Effector CD4-positive, alpha-beta T cell (primary cell): Measurements from ENCODE around the gene DOK1.

Experiments
- DNase-seq: peaks from one replicate; pipeline ENCODE4 v3.0.0-alpha.2; 2020

The DOK1 gene

DNA sequence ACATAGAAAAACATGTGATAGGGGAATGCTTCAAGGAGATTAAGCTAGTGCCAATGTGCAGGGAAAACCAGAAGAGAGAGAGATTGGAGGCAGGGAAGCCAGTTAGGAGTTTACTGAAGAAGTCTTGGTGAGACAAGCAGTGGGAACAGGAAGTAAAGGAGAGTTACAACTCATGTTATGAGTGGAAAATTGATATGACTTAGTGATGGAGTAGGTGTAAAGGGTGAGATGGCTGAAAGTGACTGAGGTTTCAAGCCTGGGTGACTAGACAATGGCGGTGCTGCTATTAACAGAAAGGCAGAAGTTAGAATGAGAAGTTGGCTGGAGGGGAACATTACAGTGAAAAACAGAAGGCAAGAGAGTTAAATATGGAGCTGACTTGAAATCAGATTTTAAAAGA is 16.5 kb downstream of the DOK1 start:
- no peak for DNase-seq

GRCh38 chr2:74572178-74572925 is 17.8 kb downstream of the DOK1 start:
- DNase-seq = no peak

DNA sequence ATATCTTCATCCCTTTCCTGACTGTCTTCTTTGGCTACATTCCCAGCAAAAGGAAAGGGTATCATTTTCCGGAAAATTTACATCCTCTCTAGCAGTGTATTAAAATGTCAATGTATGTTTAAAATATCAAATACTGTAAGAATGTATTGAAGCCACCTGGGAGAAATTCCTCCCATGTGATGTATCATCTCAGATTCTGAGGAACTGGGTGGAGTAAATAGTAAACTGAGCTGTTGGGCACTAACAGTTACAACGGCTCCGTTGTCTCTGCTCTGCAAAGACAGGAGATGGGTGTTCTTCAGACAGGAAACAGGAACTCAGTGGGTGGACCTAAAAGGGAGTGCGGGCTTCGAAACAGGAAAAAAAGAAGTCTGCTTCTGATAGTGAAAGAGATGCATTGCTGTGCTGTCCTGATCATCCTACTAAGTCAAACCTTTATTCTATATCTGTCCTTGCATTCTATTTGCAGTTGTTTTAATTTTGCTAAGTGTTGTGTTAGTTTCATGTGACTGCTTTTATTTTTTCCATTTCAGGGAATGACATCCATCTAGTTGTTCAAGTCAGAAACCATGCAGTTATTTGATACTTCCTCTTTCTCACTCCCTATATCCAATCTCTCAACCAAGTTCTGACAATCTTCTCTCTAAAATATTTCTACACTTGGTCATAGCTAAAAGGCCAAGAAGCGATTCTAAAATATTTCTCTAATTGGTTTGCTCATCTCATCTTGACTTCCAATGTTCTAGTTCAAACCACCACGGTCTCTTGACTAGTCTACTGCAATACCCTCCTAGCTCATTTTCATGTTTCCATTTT is 19.4 kb downstream of the DOK1 start:
- no peak for DNase-seq

GRCh38 chr2:74575320-74575719 is 20.8 kb downstream of the DOK1 start:
- no peak for DNase-seq

- no peak for DNase-seq
These were observed 21.8 kb downstream of the DOK1 start for GRCh38 chr2:74576211-74576862.

- DNase-seq = no peak
These were observed 22.3 kb downstream of the DOK1 start for GRCh38 chr2:74576863-74577229.

DNA sequence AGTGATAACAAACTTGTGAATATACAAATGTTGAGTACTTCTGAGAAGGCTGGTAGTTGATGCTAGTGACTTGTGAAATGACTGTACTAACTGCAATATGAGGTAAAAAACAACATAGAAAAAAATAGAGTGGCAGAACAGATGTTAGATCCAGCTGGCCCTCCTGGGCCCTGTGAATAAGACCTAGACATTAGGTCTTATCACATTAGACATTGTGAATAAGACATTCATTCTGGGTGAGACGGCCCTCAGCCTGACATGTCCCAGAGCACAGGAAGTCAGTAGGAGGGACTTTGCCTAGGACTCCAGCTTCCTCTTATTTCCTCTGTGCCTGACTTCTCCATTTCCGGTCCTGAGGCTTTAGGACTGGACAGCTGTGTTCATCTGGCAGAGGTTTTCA is 22.9 kb downstream of the DOK1 start:
- DNase-seq = no peak

DNA sequence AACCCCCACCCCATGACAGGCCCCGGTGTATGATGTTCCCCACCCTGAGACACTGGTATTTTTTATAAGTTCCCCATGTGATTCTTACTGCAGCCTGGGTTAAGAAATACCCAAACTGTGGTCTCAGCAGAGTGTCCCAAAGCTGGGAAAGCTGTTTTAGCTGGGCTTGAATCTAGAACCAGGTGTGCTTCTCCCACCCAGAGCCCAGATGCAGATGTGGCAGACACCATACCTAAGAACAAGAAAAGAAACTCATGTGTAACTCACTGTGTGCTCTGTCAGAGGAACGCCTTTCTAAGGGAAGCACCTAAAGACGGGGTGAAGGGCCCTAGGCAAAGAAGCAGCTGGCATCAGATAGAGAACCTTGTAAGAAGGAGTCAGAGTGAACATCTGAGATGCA is 23.9 kb downstream of the DOK1 start:
- DNase-seq = no peak

- DNase-seq = no peak
These were observed 26.9 kb downstream of the DOK1 start for GRCh38 chr2:74581463-74581862.

GRCh38 chr2:74582184-74582583 is 27.7 kb downstream of the DOK1 start:
- no peak for DNase-seq

DNA sequence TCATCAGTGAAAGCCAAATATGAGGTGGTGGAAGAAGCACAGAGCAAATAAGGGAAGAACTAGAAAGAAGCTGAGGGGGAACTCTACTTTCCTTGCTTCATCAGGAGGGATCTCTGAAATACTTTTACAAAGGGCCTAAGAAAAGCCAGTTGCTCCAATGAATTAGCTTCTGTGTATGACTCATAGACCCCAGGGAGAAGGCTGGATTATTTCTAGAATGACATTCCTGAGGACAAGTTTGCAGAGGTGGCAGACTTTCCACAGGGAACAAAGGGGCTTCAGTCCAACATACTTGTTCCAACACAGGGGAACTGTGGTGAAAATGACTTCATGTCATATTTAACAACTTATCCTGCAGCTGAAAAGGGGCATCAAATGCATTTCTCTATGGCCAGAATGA is 29.0 kb downstream of the DOK1 start:
- no peak for DNase-seq

DNA sequence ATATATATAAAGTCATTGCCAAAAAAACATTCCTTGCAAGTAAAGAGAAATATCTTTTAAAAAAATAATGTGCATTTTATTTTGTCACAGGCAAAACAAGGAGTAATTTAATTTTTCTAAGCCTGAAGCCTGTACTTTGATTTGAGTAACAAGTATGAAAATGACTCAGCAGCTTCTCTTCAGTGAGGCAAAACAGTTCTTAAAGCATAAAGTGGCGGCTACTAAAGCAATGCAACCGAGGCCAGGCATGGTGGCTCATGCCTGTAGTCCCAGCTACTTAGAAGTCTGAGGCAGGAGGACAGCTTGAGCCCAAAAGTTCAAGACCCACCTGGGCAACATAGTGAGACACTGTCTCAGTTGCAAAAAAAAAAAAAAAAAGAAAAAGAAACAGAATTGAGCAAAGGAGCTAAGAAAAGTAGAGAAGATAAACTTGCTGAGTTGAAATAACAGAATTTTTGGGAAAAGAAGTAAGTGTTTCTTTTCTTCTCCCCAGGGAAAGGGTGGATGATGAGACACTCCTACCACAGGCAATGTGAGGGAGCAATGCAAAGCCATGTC is 29.6 kb downstream of the DOK1 start:
- no peak for DNase-seq

- DNase-seq = no peak
These were observed 31.1 kb downstream of the DOK1 start for GRCh38 chr2:74585406-74586185.

DNA sequence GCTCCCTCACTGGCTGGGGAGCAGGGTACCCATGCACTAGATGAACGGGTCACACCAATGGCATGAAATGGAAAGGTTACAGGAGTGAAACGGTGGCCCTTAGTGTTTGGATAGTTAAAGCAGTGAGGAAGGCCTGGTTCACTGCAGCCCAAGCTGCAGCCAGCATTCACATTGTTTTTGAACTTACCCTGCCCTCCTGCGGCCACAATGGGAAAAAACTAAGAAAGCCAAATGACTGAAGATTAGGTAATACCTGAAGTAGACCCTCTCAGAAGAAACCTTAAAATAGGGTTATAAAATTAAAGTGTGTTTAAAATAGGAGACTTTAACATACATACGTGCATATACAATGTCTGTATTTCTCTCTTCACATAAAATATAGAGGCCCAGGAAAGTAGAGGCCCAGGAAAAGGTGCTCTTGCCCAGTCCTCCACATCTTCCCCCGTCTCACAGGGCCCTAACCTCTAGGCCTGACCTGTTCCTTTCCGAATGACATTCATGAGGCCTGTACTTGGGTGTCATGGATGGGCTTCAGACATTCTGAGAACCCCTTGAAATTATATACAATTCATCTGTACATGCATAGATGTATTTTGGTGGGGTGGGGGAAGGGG is 33.3 kb downstream of the DOK1 start:
- DNase-seq = peak; percentile 43

GRCh38 chr2:74588664-74589063 is 34.1 kb downstream of the DOK1 start:
- DNase-seq = no peak

DNA sequence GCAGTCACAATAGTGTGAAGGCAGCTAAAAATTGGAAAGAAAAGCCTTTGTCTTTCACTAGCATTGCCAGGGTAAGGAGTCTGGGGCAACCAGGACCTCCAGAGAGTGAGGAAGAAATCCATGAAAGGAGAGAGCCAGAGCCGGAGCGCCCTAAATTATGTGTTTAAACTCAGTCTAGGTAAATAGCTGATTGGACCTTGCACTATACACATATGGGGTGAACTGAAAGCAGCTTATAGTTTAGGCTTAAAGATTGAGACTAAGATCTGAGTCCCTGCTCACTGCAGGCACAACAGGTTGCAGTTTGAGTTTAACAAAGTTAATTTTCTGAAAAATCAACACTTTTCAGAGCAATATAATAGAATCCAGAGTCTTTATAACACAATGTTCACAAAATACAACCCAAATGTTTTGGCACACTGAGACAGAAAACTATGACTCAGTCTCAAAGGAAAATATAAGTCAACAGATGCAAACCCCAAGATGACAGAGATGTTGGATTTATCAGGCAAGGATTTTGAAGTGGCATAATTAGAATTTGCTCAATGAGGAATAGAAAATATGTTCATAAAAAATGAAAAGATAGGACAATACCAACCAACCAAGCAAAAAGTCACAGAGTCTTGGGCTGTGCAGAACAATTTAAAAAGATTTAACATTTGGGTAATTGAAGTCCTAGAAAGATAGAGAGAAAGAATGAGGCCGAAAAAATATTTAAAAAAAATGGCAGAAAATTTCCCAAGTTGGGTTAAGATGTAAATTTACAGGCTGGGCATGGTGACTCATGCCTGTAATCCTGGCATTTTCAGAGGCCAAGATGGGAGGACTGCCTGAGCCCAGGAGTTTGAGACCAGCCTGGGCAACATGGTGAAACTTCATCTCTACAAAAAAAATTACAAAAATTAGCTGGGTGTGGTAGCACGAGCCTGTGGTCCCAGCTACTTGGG is 39.6 kb downstream of the DOK1 start:
- DNase-seq = no peak

- no peak for DNase-seq
These were observed 42.1 kb downstream of the DOK1 start for GRCh38 chr2:74596584-74596983.

DNA sequence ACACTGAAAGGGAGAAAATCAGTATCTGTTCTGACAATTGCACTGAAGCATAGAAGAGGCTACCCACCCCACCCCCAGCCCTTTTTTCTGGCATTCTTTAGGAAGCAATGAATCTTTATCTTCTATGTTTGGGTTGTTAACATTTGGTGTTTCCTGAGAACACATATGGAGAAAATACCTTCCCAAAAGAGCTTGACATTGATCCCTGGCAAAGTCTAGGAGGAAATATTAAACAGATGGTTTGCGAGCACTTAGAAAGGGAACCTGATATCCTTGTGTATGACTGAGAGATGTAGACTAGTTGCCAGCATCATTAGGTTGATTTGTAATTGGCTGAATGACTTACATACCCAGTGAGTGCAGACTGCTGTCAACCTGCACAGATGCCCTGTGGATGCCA is 42.9 kb downstream of the DOK1 start:
- DNase-seq = no peak

GRCh38 chr2:74599676-74600075 is 45.2 kb downstream of the DOK1 start:
- no peak for DNase-seq

GRCh38 chr2:74602586-74603281 is 48.2 kb downstream of the DOK1 start:
- no peak for DNase-seq
